ENCODE measurements around the gene METTL25. TPM values are rescaled to one million over a fixed set of nuclear protein-coding genes. Genes with fewer than 3 reads are reported as not detected.
"Not testable (repeated sequence)": the region's sequence is repeated elsewhere in the genome, so short reads cannot be mapped to it uniquely, and the experiment has no call there.

The METTL25 gene
- total RNA-seq, 1 experiment from 2014 or later, result 2.2 TPM

- peaks cover 26% of the 10 kb centered on the region for H3K79me2 ChIP-seq (ENCODE audit: low read depth)
- no peaks in the 10 kb centered on the region for H3K27me3 ChIP-seq (ENCODE audit: insufficient read depth, low read depth)
- H2AFZ ChIP-seq, result peak overlapping the region; percentile 93; the same call in 1 of the 2 replicates
- no TSS peak for BruUV-seq (replicated peaks)
- no peaks in the 10 kb centered on the region for H3K9me2 ChIP-seq (ENCODE audit: insufficient read depth)
- TF ChIP-seq CTCF (conservative IDR thresholded peaks at IDR 0.05) (no peak), EZH2 (IDR thresholded peaks at IDR 0.05; ENCODE audit: low read depth) (no peak)
- H3K9me3 ChIP-seq (ENCODE audit: insufficient read depth, low read depth), result peaks cover 4% of the 10 kb centered on the region; the same call in 1 of the 2 replicates
- peaks cover 8% of the 10 kb centered on the region; the same call in 1 of the 2 replicates for H3F3A ChIP-seq (ENCODE audit: insufficient read depth, low read depth)
- intact Hi-C loops (cut with micrococcal nuclease; ENCODE audit: unreplicated experiment), result loop anchor here (10.0 kb wide), 1 partner anchor 713 kb away; no protein-coding TSS in a partner anchor
- peaks cover 10% of the 10 kb centered on the region; the same call in 1 of the 2 replicates for H3K4me1 ChIP-seq (replicated peaks; ENCODE audit: insufficient read depth)
- H3K4me2 ChIP-seq, result peak overlapping the region; percentile 81
- ChIA-PET POLR2A (ENCODE audit: unreplicated experiment) (no interaction called here), CTCF (no interaction called here)
- H3K4me3 ChIP-seq, result peak overlapping the region; percentile 89
- H4K20me1 ChIP-seq (ENCODE audit: insufficient read depth), result peaks cover 4% of the 10 kb centered on the region; the same call in 1 of the 2 replicates
- DNase-seq, result no peak
- peak overlapping the region; percentile 86 for H3K27ac ChIP-seq
- H3K36me3 ChIP-seq (ENCODE audit: low read depth), result peaks cover 18% of the 10 kb centered on the region
Measured at GRCh38 chr12:82357340-82357739, 989 bp upstream of the METTL25 start.

GRCh38 chr12:82357845-82358199 is 507 bp upstream of the METTL25 start:
- TF ChIP-seq EZH2 (IDR thresholded peaks at IDR 0.05; ENCODE audit: low read depth) (no peak), CTCF (conservative IDR thresholded peaks at IDR 0.05) (no peak)
- peaks cover 26% of the 10 kb centered on the region for H3K79me2 ChIP-seq (ENCODE audit: low read depth)
- POLR2A ChIA-PET (ENCODE audit: unreplicated experiment), result no interaction called here

GRCh38 chr12:82359115-82359478 is 768 bp downstream of the METTL25 start:
- TF ChIP-seq CTCF (conservative IDR thresholded peaks at IDR 0.05) (no peak), EZH2 (IDR thresholded peaks at IDR 0.05; ENCODE audit: low read depth) (no peak)
- intact Hi-C loops (cut with micrococcal nuclease; ENCODE audit: unreplicated experiment), result loop anchor here (1.0 to 10.0 kb wide), 2 partner anchors 269 to 714 kb away; no protein-coding TSS in a partner anchor
- Histone ChIP-seq H3K36me3 (ENCODE audit: low read depth) (peaks cover 18% of the 10 kb centered on the region), H3K4me1 (replicated peaks; ENCODE audit: insufficient read depth) (peaks cover 10% of the 10 kb centered on the region; the same call in 1 of the 2 replicates), H3F3A (ENCODE audit: insufficient read depth, low read depth) (no peaks in the 10 kb centered on the region), H3K27ac (peak overlapping the region; percentile 86; the same call in 1 of the 2 replicates), H3K4me2 (peak overlapping the region; percentile 79), H2AFZ (peak overlapping the region; percentile 93), H3K27me3 (ENCODE audit: insufficient read depth, low read depth) (no peaks in the 10 kb centered on the region), H3K9me2 (ENCODE audit: insufficient read depth) (no peaks in the 10 kb centered on the region), H3K4me3 (peak overlapping the region; percentile 89), H4K20me1 (ENCODE audit: insufficient read depth) (peaks cover 4% of the 10 kb centered on the region; the same call in 1 of the 2 replicates), H3K79me2 (ENCODE audit: low read depth) (peaks cover 26% of the 10 kb centered on the region), H3K9me3 (ENCODE audit: insufficient read depth, low read depth) (peaks cover 4% of the 10 kb centered on the region; the same call in 1 of the 2 replicates)
- DNase-seq, result no peak
- CTCF ChIA-PET, result interaction anchor here (1.0 kb wide), 1 partner anchor 291 kb away, joined by 3 read pairs; no protein-coding TSS in a partner anchor
- TSS peak; percentile 40 for BruUV-seq (replicated peaks)
- POLR2A ChIA-PET (ENCODE audit: unreplicated experiment), result interaction anchor here (0.6 kb wide), 2 partner anchors 625 to 1295 kb away, joined by 3 read pairs; no protein-coding TSS in a partner anchor

More at GRCh38 chr12:82357845-82358199, 507 bp upstream of the METTL25 start:
- peak overlapping the region; percentile 81 for H3K4me2 ChIP-seq
- no peaks in the 10 kb centered on the region for H3K9me2 ChIP-seq (ENCODE audit: insufficient read depth)
- H4K20me1 ChIP-seq (ENCODE audit: insufficient read depth), result peaks cover 4% of the 10 kb centered on the region; the same call in 1 of the 2 replicates
- BruUV-seq (replicated peaks), result TSS peak; percentile 46
- peak overlapping the region; percentile 93 for H2AFZ ChIP-seq
- peaks cover 18% of the 10 kb centered on the region for H3K36me3 ChIP-seq (ENCODE audit: low read depth)
- H3F3A ChIP-seq (ENCODE audit: insufficient read depth, low read depth), result peaks cover 5% of the 10 kb centered on the region; the same call in 1 of the 2 replicates
- H3K27ac ChIP-seq, result peak overlapping the region; percentile 86
- peaks cover 4% of the 10 kb centered on the region; the same call in 1 of the 2 replicates for H3K9me3 ChIP-seq (ENCODE audit: insufficient read depth, low read depth)
- no peak for DNase-seq
- intact Hi-C loops (cut with micrococcal nuclease; ENCODE audit: unreplicated experiment), result loop anchor here (1.0 to 10.0 kb wide), 2 partner anchors 328 to 713 kb away; partner anchors contain the start of gene TMTC2
- H3K27me3 ChIP-seq (ENCODE audit: insufficient read depth, low read depth), result no peaks in the 10 kb centered on the region
- H3K4me1 ChIP-seq (replicated peaks; ENCODE audit: insufficient read depth), result peaks cover 10% of the 10 kb centered on the region; the same call in 1 of the 2 replicates
- CTCF ChIA-PET, result interaction anchor here (0.6 kb wide), 2 partner anchors 281 to 493 kb away, joined by 3 to 4 read pairs; no protein-coding TSS in a partner anchor
- H3K4me3 ChIP-seq, result peak overlapping the region; percentile 89

- H2AFZ ChIP-seq; H3K9me3 ChIP-seq (ENCODE audit: insufficient read depth, low read depth); DNase-seq; H3K4me2 ChIP-seq; H3K27me3 ChIP-seq (ENCODE audit: insufficient read depth, low read depth); H3K9me2 ChIP-seq (ENCODE audit: insufficient read depth); H3K4me1 ChIP-seq (replicated peaks; ENCODE audit: insufficient read depth); POLR2A ChIA-PET (ENCODE audit: unreplicated experiment); H3K36me3 ChIP-seq (ENCODE audit: low read depth); H3K4me3 ChIP-seq; H3K27ac ChIP-seq; H3F3A ChIP-seq (ENCODE audit: insufficient read depth, low read depth); H4K20me1 ChIP-seq (ENCODE audit: insufficient read depth); intact Hi-C loops (cut with micrococcal nuclease; ENCODE audit: unreplicated experiment); BruUV-seq (replicated peaks): not testable (repeated sequence)
- CTCF ChIA-PET, result interaction anchor here (0.7 kb wide), 1 partner anchor 162 kb away, joined by 3 read pairs; no protein-coding TSS in a partner anchor
- H3K79me2 ChIP-seq (ENCODE audit: low read depth), result peaks cover 23% of the 10 kb centered on the region
Measured at GRCh38 chr12:82360834-82361233, 2.5 kb downstream of the METTL25 start.
